Neuronal stem cell (in vitro differentiated cells): ENCODE results near the gene SLC7A5.
"Not testable (repeated sequence)": the region's sequence is repeated elsewhere in the genome, so short reads cannot be mapped to it uniquely, and the experiment has no call there.

Experiments used
- DNase-seq: peaks from one replicate; pipeline ENCODE4 v3.0.0-alpha.2; 2013; ENCODE audit warnings: low spot score
- H2AFZ ChIP-seq: one replicate; pipeline ENCODE4 v1.6.1; 2013; ENCODE audit warnings: mild to moderate bottlenecking, low read length, inconsistent platforms
- H2AK5ac ChIP-seq: 2 replicates; pipeline ENCODE4 v1.6.1; 2013; ENCODE audit warnings: low read depth, mild to moderate bottlenecking, inconsistent platforms, low read length, moderate library complexity, mixed read lengths
- H2BK120ac ChIP-seq: 2 replicates; pipeline ENCODE4 v1.6.1; 2013; ENCODE audit warnings: low read depth, mild to moderate bottlenecking, inconsistent platforms, low read length, moderate library complexity, mixed read lengths
- H2BK12ac ChIP-seq: one replicate; pipeline ENCODE4 v1.6.1; 2013; ENCODE audit warnings: low read length, inconsistent platforms
- H2BK15ac ChIP-seq: 2 replicates; pipeline ENCODE4 v1.6.1; 2013; ENCODE audit warnings: mild to moderate bottlenecking, low read length, inconsistent platforms, mixed read lengths
- H2BK5ac ChIP-seq: one replicate; pipeline ENCODE4 v1.6.1; 2013; ENCODE audit warnings: inconsistent platforms, mild to moderate bottlenecking, low read length, moderate library complexity
- H3K14ac ChIP-seq: one replicate; pipeline ENCODE4 v1.6.1; 2013; ENCODE audit warnings: low read length, inconsistent platforms
- H3K18ac ChIP-seq: 2 replicates; pipeline ENCODE4 v1.6.1; 2013; ENCODE audit warnings: low read length, inconsistent platforms
- H3K23ac ChIP-seq: 2 replicates; pipeline ENCODE4 v1.6.1; 2013; ENCODE audit warnings: low read depth, mild to moderate bottlenecking, mixed read lengths, low read length, inconsistent platforms; ENCODE audit not compliant: poor library complexity
- H3K27ac ChIP-seq: replicated peaks from 3 replicates; pipeline ENCODE4 v1.5.1; 2013; ENCODE audit warnings: low read length, inconsistent platforms
- H3K27me3 ChIP-seq, 3 experiments: 2 replicates each; pipeline ENCODE4 v1.6.1; 2013; ENCODE audit warnings: low read length in 3 of 3, mild to moderate bottlenecking in 2 of 3, inconsistent platforms in 1 of 3, low read depth in 1 of 3, mixed read lengths in 1 of 3, moderate library complexity in 1 of 3; ENCODE audit not compliant: control insufficient read depth in 3 of 3, insufficient read depth in 3 of 3
- H3K36me3 ChIP-seq, 2 donors: replicated peaks in 1 of 2; 2 replicates each; pipeline ENCODE4 v1.6.1; 2013; ENCODE audit warnings: low read length in 2 of 2; ENCODE audit not compliant: control insufficient read depth in 2 of 2, insufficient read depth in 2 of 2
- H3K4ac ChIP-seq: 2 replicates; pipeline ENCODE4 v1.6.1; 2013; ENCODE audit warnings: inconsistent platforms, mild to moderate bottlenecking, low read length, moderate library complexity
- H3K4me1 ChIP-seq, 2 donors: 1 replicate in 1 of 2; 2 replicates in 1 of 2; pipeline ENCODE4 v1.6.1; 2013; ENCODE audit warnings: low read length in 2 of 2, low read depth in 1 of 2; ENCODE audit not compliant: control insufficient read depth in 2 of 2, insufficient read depth in 1 of 2
- H3K4me2 ChIP-seq: one replicate; pipeline ENCODE4 v1.6.1; 2013; ENCODE audit warnings: mild to moderate bottlenecking, low read length, inconsistent platforms; ENCODE audit not compliant: insufficient read depth, poor library complexity, severe bottlenecking
- H3K4me3 ChIP-seq, 2 donors: 2 replicates each; pipeline ENCODE4 v1.5.1; 2013; ENCODE audit warnings: low read length in 2 of 2, mild to moderate bottlenecking in 2 of 2, inconsistent platforms in 1 of 2, moderate library complexity in 1 of 2
- H3K79me1 ChIP-seq: one replicate; pipeline ENCODE4 v1.6.1; 2013; ENCODE audit warnings: low read depth, mild to moderate bottlenecking, inconsistent platforms, low read length, moderate library complexity
- H3K9ac ChIP-seq: one replicate; pipeline ENCODE4 v1.6.1; 2013; ENCODE audit warnings: mild to moderate bottlenecking, low read depth, low read length, inconsistent platforms; ENCODE audit not compliant: poor library complexity
- H3K9me3 ChIP-seq, 2 donors: replicated peaks in 1 of 2; 2 replicates each; pipeline versions ENCODE3 to v1.6.1; 2013; ENCODE audit warnings: low read length in 2 of 2, mild to moderate bottlenecking in 2 of 2, inconsistent platforms in 1 of 2, low read depth in 1 of 2, mixed read lengths in 1 of 2, moderate library complexity in 1 of 2; ENCODE audit not compliant: control insufficient read depth in 2 of 2, insufficient read depth in 1 of 2
- H4K8ac ChIP-seq: one replicate; pipeline ENCODE4 v1.6.1; 2013; ENCODE audit warnings: low read depth, mild to moderate bottlenecking, inconsistent platforms, low read length, moderate library complexity
- H4K91ac ChIP-seq: one replicate; pipeline ENCODE4 v1.6.1; 2013; ENCODE audit warnings: low read length, low read depth, mild to moderate bottlenecking, inconsistent platforms; ENCODE audit not compliant: poor library complexity
- WGBS, 2 donors: extraction: QIAGEN DNeasy Blood & Tissue Kit; methylation state at CpG; one replicate each; pipeline ENCODE4 v1.1.7; 2013; ENCODE audit warnings: missing lambda C conversion rate in 2 of 2, mixed read lengths in 1 of 2; ENCODE audit not compliant: insufficient read length in 2 of 2, insufficient replicate concordance in 1 of 2; ENCODE audit errors: extremely low coverage in 2 of 2; 5-methylcytosine and 5-hydroxymethylcytosine counted together

The SLC7A5 gene

DNA sequence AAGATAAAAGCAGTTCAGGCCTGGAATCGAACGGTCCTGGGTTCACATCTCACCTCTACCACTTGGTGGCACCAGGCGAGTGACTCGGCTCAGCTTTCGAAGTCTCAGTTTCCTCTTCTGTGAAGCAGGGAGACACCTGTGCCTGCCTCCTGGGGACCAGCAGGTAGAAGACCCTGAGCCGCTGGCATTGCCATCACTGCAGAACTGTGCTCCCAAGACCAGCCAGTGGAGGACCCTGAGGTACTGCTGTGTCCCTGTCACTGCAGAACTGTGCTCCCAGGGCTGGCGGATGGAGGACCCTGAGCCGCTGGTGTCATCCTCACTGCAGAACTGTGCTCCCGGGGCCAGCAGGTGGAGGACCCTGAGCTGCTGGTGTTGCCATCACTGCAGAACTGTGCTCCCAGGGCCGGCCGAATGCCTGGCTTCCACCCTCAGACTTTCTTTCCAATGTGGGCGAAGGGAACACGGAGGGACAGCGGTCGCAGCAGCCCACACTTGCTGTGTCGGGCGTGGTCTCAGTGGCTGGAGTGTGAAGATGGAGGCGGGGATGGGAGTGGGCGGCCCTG lies 8.7 kb upstream of the SLC7A5 start:
- Histone ChIP-seq H3K18ac (no peak overlapping the region), H2BK5ac (no peak overlapping the region), H3K4ac (no peak overlapping the region), H3K4me3 (no peak overlapping the region), H2AK5ac (peak overlapping the region; percentile 11), H3K36me3 (no peaks in the 10 kb centered on the region), H2AFZ (no peak overlapping the region), H3K23ac (peak overlapping the region; percentile 65), H3K9me3 (no peaks in the 10 kb centered on the region), H4K8ac (no peak overlapping the region), H3K4me2 (no peak overlapping the region), H3K27me3 (peaks cover 0 to 27% (median 10%) of the 10 kb centered on the region in 3 experiments), H3K9ac (no peak overlapping the region), H4K91ac (no peak overlapping the region), H3K79me1 (no peaks in the 10 kb centered on the region), H3K14ac (no peak overlapping the region), H3K27ac (no peak overlapping the region), H2BK15ac (no peak overlapping the region), H2BK12ac (no peak overlapping the region), H3K4me1 (peaks cover 0 to 4% of the 10 kb centered on the region in 2 donors), H2BK120ac (no peak overlapping the region)
- DNase-seq: no peak
- no CpG with 5 or more reads among the region's 19 CpGs for WGBS, 2 donors

DNA sequence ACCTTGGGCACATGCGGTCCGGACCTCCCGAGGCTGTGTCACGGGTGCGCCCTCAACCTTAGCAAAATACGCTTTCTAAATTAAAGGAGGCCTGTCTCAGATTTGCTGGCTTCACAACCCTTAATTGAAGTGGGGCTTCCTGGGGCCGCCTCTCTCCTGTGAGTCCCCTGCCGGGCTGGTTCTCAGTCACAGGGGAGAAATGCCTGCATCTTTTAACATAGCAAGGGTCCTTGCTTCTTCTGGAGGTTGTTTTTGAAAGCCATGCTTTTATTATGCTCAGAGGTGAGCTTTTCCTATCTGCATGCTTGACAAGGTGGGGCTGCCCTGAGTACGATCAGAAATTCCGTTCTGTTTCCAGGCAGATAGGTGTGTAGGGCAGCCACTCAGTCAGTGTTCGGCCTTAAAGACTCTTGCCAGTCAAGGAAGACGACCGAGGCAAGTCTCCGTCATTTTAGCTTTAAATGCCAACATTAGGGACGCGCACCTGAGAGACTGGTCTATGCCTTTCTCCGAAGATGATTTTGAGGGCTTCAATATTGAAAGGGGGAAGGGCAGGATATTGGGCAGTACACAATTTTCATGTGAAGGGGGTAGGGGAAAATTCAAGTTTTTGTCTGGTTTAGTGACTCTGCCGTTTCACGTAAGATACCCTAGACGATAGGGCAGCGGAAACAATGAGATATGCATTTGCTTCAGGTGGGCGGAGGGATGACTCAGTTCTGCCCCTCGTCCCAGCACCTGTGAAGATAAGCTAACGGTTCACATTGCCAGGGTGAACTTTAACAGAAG lies 5.5 kb upstream of the SLC7A5 start:
- Histone ChIP-seq H3K4me1 (peaks cover 0 to 13% of the 10 kb centered on the region in 2 donors), H3K18ac (no peak overlapping the region), H2BK120ac (no peak overlapping the region), H3K27me3 (peaks cover 0 to 16% (median 10%) of the 10 kb centered on the region in 3 experiments), H2BK12ac (no peak overlapping the region), H3K4me3 (no peak overlapping the region), H4K8ac (no peak overlapping the region), H3K9ac (no peak overlapping the region), H3K79me1 (no peaks in the 10 kb centered on the region), H3K23ac (no peak overlapping the region), H3K4ac (no peak overlapping the region), H3K36me3 (no peaks in the 10 kb centered on the region), H2AFZ (no peak overlapping the region), H3K9me3 (no peaks in the 10 kb centered on the region), H2BK15ac (no peak overlapping the region), H3K27ac (no peak overlapping the region), H3K4me2 (no peak overlapping the region), H4K91ac (no peak overlapping the region), H2AK5ac (no peak overlapping the region), H3K14ac (no peak overlapping the region), H2BK5ac (no peak overlapping the region)
- DNase-seq: no peak
- WGBS, 2 donors: no CpG with 5 or more reads among the region's 24 CpGs

DNA sequence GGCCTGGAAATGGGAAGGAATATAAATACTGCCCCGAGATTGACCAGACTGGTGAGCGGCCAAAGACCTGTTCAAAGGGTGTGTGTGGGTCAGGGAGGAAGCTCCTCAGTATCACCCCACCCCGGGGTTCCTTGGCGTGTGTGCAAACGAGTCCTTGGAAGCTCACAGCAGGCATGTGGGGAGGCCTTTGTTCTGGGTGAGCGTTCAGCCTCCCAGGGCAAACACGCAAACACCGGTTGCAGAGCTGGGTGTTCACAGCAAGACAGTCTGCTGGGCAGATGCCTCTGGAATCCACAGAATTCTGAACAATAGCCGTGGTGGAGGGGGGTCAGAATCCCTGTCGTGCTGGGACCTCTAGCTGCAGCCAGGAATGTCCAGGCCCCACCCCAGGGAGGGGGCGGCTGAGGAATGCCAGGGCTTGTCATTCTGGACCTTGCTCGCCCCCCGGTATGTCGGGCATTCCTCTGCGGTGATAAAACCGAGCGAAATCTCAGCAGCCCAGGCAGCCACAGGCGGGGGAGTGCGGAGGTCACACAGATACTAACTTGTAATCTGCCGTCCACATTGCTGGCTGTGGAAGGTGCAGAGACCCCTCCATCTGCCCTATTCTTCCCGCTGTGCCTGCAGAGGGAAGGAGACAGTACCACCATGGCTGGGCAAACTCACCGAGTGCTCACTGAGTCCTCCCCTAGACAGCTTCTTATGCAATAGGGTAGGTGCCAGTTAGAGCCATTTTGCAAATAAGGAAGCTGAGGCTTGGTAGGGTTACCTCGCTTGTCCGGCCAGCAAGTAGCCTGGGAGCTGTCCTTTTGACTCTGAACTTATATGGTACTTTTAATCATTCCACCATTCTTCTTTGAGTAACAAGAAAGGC lies 1.3 kb upstream of the SLC7A5 start:
- not testable (repeated sequence) for H3K4me2 ChIP-seq, H2BK15ac ChIP-seq, H4K8ac ChIP-seq, H3K4ac ChIP-seq, H2AK5ac ChIP-seq, H3K14ac ChIP-seq, H3K9me3 ChIP-seq, H3K79me1 ChIP-seq, H3K4me3 ChIP-seq, H2BK12ac ChIP-seq, H2BK120ac ChIP-seq, H3K36me3 ChIP-seq, H4K91ac ChIP-seq, H2BK5ac ChIP-seq
- Histone ChIP-seq H3K27me3 (peaks cover 0 to 17% (median 13%) of the 10 kb centered on the region in 3 experiments), H3K27ac (peak overlapping the region; percentile 71), H3K4me1 (peaks cover 0 to 13% of the 10 kb centered on the region in 2 donors), H3K9ac (peak overlapping the region; percentile 21), H3K23ac (peak overlapping the region; percentile 27), H3K18ac (peak overlapping the region; percentile 80), H2AFZ (peak overlapping the region; percentile 10)
- no CpG with 5 or more reads among the region's 24 CpGs for WGBS, 2 donors
- peak; percentile 76 for DNase-seq
